HG03095 (cell line): Measurements from ENCODE around the gene S100PBP.
"Not testable (repeated sequence)": the region's sequence is repeated elsewhere in the genome, so short reads cannot be mapped to it uniquely, and the experiment has no call there.

ENCODE experiments used
- ATAC-seq: cut with Tn5 transposase; IDR thresholded peaks from one replicate; pipeline ENCODE4 v1.9.1; 2021; ENCODE audit warnings: moderate library complexity; ENCODE audit not compliant: unreplicated experiment

Gene S100PBP

GRCh38 chr1:32898958-32899357 is 81.5 kb downstream of the S100PBP start:
- ATAC-seq, result no peak

DNA sequence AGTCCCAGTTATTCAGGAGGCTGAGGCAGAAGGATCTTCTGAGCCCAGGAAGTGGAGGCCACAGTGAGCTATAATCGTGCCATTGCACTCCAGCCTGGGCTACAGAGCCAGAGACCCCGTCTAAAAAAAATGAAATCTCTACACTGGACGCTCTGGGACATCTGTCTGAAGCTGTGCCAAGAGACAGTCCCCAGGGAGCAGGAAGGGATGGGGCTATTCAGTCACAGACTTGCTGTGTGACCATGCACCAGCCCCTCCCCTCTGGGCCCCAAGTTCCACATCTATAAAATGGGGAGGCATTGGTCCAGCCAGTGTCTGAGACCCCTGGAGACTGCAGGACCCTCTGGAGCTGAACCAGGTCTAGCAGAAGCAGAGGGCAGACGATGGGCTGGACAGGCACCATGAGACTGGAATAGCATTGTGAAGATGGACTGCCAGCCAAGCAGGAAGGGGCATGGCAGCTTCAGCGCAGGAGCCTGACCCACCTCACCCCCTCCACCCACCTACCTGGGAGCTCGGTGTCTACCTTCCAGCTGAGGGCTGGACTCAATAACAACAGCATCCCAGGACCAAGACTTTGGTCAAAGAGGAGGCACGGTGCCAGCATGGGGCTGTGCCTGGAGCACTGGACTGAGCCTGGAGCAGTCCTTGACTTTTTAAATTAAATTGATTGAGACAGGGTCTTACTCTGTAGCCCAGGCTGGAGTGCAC is 82.3 kb downstream of the S100PBP start:
- ATAC-seq, result no peak

- no peak for ATAC-seq
These were observed 83.0 kb downstream of the S100PBP start for GRCh38 chr1:32900371-32900955.

DNA sequence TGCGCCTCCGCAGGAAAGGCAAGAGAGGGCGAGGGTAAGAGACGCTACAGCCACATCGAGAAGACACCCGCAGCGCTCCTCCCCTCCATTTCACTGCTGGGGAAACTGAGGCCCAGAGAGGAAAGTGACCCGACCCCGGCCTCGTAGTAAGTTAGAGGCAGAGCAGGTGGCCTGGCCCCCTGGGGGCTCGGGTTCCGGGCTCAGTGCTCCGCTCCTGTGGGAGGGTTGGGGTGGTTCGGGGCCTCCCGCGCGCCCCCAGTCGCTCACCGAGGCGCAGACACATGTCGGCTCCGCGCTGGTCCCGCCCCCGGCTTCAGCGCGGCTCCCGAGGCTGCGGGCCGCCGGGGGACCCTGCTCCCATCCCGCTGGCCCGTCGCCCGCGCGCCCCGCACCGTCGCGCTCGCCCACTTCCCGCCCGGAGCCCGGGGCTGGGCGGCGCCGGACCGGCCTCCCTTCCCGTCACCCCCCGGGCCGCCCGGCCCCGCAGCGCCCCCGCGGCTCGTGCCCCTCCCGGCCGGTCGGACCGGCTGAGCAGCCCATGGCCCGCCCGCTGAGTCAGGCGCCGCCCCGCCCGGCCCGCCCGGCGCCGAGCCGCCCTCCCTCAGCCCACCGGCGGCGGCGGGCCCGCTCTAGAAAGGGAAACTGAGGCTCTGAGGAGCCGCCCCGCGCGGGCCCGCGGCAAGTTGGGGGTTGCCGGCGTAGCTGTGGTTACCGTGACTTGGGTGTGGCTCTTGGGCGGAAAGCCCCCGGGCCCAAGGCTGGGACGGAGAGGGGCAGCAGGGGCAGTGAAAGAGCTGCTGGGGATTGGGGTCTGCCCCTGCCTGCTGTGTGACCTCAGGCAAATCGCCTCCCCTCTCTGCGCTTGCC is 83.7 kb downstream of the S100PBP start, which contains the start of gene TMEM54:
Gene TMEM54 (minus strand): TSS at position 434 of the 867 bp plus-strand sequence. CDS start 151 bp downstream, at position 283.
- no peak for ATAC-seq

- no peak for ATAC-seq
These were observed 84.5 kb downstream of the S100PBP start for GRCh38 chr1:32901823-32902534.

DNA sequence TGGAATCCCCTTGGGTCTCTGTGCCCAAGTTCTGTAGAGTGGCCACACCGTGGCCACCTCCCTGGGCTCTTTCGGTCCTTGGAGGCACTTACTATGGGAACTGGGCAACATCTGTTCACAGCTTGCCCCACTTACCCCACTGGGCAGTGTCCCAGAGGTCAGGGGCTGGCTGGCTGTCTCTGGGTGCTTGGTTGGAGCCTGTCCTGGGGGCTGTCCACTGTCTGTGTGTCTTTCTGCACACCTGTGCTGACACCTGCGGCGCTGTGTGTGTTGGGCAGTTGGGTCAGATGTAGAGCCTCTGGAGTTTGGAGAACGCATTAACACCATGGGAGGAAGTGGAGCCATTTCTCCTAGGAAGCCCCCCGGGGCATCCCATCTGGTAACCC is 85.1 kb downstream of the S100PBP start:
- ATAC-seq, result no peak

- ATAC-seq, result no peak
These were observed 86.7 kb downstream of the S100PBP start for GRCh38 chr1:32903991-32904785.

DNA sequence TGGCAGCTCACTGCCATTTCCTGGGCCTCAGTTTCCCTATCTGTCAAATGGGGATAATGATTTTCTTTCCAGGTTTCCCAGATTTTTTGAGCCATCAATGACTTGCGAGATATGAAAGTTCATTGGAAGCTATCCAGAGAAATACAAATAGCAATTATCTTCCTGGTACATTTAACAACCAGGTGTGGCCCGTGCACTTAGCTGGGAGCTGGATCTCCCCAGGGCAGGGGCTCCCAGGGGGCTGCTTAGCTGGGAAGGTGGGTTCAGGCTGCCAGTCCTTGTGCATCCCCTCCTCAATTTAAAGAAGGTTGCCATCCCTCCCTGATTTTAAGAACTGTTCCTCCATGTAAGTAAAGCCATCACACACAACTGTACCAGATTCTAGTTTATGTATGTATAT is 87.3 kb downstream of the S100PBP start:
- no peak for ATAC-seq

GRCh38 chr1:32905588-32905987 is 88.1 kb downstream of the S100PBP start:
- not testable (repeated sequence) for ATAC-seq

GRCh38 chr1:32906654-32907053 is 89.2 kb downstream of the S100PBP start:
- no peak for ATAC-seq

DNA sequence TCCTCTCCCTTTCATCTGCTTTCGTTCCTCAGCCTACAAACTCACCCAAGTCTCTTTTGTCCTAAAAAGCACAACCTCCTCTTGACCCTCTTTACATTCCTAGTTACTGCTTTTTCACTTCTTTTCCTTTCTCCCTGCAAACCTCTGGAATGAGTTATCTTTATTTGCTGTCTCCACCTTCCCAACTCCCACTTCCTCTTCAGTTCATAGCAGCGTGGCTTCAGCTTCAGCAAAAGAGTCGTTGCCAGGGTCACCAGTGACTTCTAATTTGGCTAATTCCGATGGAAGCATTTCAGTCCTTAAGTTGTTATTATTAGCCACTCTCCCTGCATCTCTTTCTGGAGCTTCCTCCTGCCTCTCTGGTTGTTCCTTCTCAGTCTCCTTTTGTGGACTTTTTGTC is 90.0 kb downstream of the S100PBP start:
- no peak for ATAC-seq
